Upper lobe of left lung (tissue), 6 donors: ENCODE data around the gene TMPRSS9. TPM values are rescaled to one million over a fixed set of nuclear protein-coding genes. Genes with fewer than 3 reads are reported as not detected.
"Not testable (repeated sequence)": the region's sequence is repeated elsewhere in the genome, so short reads cannot be mapped to it uniquely, and the experiment has no call there.

Source experiments
- ATAC-seq, 2 donors: fragments of 200-7000 bp; cut with Tn5 transposase; one replicate each; pipeline ENCODE4 v1.9.1; 2022; ENCODE audit warnings: mild to moderate bottlenecking in 2 of 2, moderate library complexity in 2 of 2; ENCODE audit not compliant: low FRiP score in 2 of 2
- DNase-seq, 2 donors: peaks; one replicate each; pipeline ENCODE4 v3.0.0-alpha.2; 2019 to 2020
- H3K27ac ChIP-seq, 4 donors: fragments of 200-600 bp; sonication (generic); one replicate each; pipeline ENCODE4 v1.5.1; 2016 to 2019
- H3K27me3 ChIP-seq, 4 donors: fragments of 200-600 bp; sonication (generic); one replicate each; pipeline ENCODE4 v1.5.1; 2017 to 2019
- H3K36me3 ChIP-seq, 4 donors: fragments of 200-600 bp; sonication (generic); one replicate each; pipeline ENCODE4 v1.5.1; 2016 to 2019
- H3K4me1 ChIP-seq, 4 donors: fragments of 200-600 bp; sonication (generic); one replicate each; pipeline ENCODE4 v1.5.1; 2018 to 2019
- H3K4me3 ChIP-seq, 4 donors: fragments of 200-600 bp; sonication (generic); one replicate each; pipeline ENCODE4 v1.5.1; 2017 to 2019; ENCODE audit warnings: mild to moderate bottlenecking in 2 of 4, moderate library complexity in 1 of 4
- H3K9me3 ChIP-seq, 4 donors: fragments of 200-600 bp; sonication (generic); one replicate each; pipeline ENCODE4 v1.5.1; 2018 to 2019
- CTCF ChIP-seq, 6 experiments: fragments of 450-650 bp in 4 of 6; fragments of 200-600 bp in 2 of 6; sonication (generic) in 2 of 6; IDR thresholded peaks; one replicate each; pipeline ENCODE4 v1.5.1; 2016 to 2019; ENCODE audit warnings: antibody characterized with exemption in 6 of 6
- EP300 ChIP-seq, 4 donors: sonication (generic); formaldehyde crosslinking; IDR thresholded peaks; one replicate each; pipeline ENCODE4 v1.5.1; 2017; ENCODE audit warnings: antibody characterized with exemption in 4 of 4, control low read depth in 2 of 4
- POLR2A ChIP-seq, 4 donors: fragments of 450-650 bp; IDR thresholded peaks; one replicate each; pipeline ENCODE4 v1.5.1; 2016 to 2017; ENCODE audit warnings: antibody characterized with exemption in 4 of 4, mild to moderate bottlenecking in 2 of 4
- POLR2AphosphoS5 ChIP-seq, 2 donors: sonication (generic); formaldehyde crosslinking; IDR thresholded peaks; one replicate each; pipeline ENCODE4 v1.5.1; 2017; ENCODE audit warnings: antibody characterized with exemption in 2 of 2
- WGBS, 2 donors: methylation state at CpG; one replicate each; pipeline ENCODE4 v1.1.5; 2017 to 2018; 5-methylcytosine and 5-hydroxymethylcytosine counted together
- total RNA-seq, 6 donors: library from RNA; depleted of rRNA in 4 of 6; stranded (reverse); fragments of >200 nt in 4 of 6; gene quantifications; one replicate each; pipeline versions ENCODE4 v1.1.0 to v1.2.1, GENCODE V29; 2016 to 2021
- donor health status: DM: no; HTN: no; CAD: no; lungs with moderate emphysema.
- donor health status: DM: no; HTN: yes; CAD: no; lungs with severe emphysema.

Gene TMPRSS9
- total RNA-seq, 6 donors from 2014 or later: 0.14 to 0.55 (median 0.26) TPM; not detected in 2

GRCh38 chr19:2389594-2389993 lies 29.5 kb downstream of the TMPRSS9 start:
- H3K4me1 ChIP-seq: peaks cover 0 to 13% (median 2%) of the 10 kb centered on the region in 4 donors
- no peaks in the 10 kb centered on the region for H3K9me3 ChIP-seq
- no peaks in the 10 kb centered on the region for H3K36me3 ChIP-seq
- H3K27ac ChIP-seq: no peak overlapping the region
- ATAC-seq: no peak
- no peaks in the 10 kb centered on the region for H3K27me3 ChIP-seq
- H3K4me3 ChIP-seq: no peak overlapping the region
- no peak for DNase-seq
- TF ChIP-seq POLR2AphosphoS5 (IDR thresholded peaks at IDR 0.05) (no peak), EP300 (IDR thresholded peaks at IDR 0.05) (no peak), CTCF (IDR thresholded peaks at IDR 0.05) (no peak), POLR2A (IDR thresholded peaks at IDR 0.05) (no peak)
- WGBS, 2 donors: 82 to 88% methylated on average over 18 to 21 of the region's 21 CpGs

- Histone ChIP-seq H3K4me3 (no peak overlapping the region), H3K27ac (no peak overlapping the region), H3K36me3 (no peaks in the 10 kb centered on the region), H3K4me1 (peaks cover 0 to 5% (median 0%) of the 10 kb centered on the region in 4 donors), H3K9me3 (no peaks in the 10 kb centered on the region), H3K27me3 (no peaks in the 10 kb centered on the region)
- TF ChIP-seq CTCF (IDR thresholded peaks at IDR 0.05) (peak; percentile 68 to 73 (median 72)), EP300 (IDR thresholded peaks at IDR 0.05) (no peak), POLR2A (IDR thresholded peaks at IDR 0.05) (no peak), POLR2AphosphoS5 (IDR thresholded peaks at IDR 0.05) (no peak)
- ATAC-seq: peak; percentile 64 to 83
- peak in 1 of 2 donors; percentile 31 for DNase-seq
- 5 to 7% methylated on average over 10 of the region's 10 CpGs for WGBS, 2 donors
Measured at GRCh38 chr19:2391118-2391725, 31.2 kb downstream of the TMPRSS9 start.

- Histone ChIP-seq H3K27ac (no peak overlapping the region), H3K27me3 (no peaks in the 10 kb centered on the region), H3K9me3 (no peaks in the 10 kb centered on the region), H3K4me1 (peaks cover 0 to 5% (median 0%) of the 10 kb centered on the region in 4 donors), H3K4me3 (no peak overlapping the region), H3K36me3 (no peaks in the 10 kb centered on the region)
- ATAC-seq (no peak), DNase-seq (no peak)
- WGBS, 2 donors: 56 to 60% methylated on average over 7 of the region's 7 CpGs
- TF ChIP-seq POLR2AphosphoS5 (IDR thresholded peaks at IDR 0.05) (no peak), EP300 (IDR thresholded peaks at IDR 0.05) (no peak), POLR2A (IDR thresholded peaks at IDR 0.05) (no peak), CTCF (IDR thresholded peaks at IDR 0.05) (no peak)
Measured at GRCh38 chr19:2392366-2392765, 32.3 kb downstream of the TMPRSS9 start.

- H3K4me1 ChIP-seq, ATAC-seq, H3K27me3 ChIP-seq, H3K9me3 ChIP-seq, H3K27ac ChIP-seq, H3K4me3 ChIP-seq, H3K36me3 ChIP-seq, DNase-seq: not testable (repeated sequence)
- 78 to 80% methylated on average over 8 of the region's 8 CpGs for WGBS, 2 donors
Measured at GRCh38 chr19:2392899-2393298, 32.8 kb downstream of the TMPRSS9 start.

- H3K4me3 ChIP-seq: peak overlapping the region in 1 of 4 donors; percentile 22
- H3K36me3 ChIP-seq: no peaks in the 10 kb centered on the region
- DNase-seq (no peak), ATAC-seq (no peak)
- TF ChIP-seq CTCF (IDR thresholded peaks at IDR 0.05) (no peak), POLR2A (IDR thresholded peaks at IDR 0.05) (no peak), EP300 (IDR thresholded peaks at IDR 0.05) (no peak), POLR2AphosphoS5 (IDR thresholded peaks at IDR 0.05) (no peak)
- 62 to 66% methylated on average over 8 of the region's 8 CpGs for WGBS, 2 donors
- H3K27me3 ChIP-seq: no peaks in the 10 kb centered on the region
- H3K27ac ChIP-seq: peak overlapping the region in 2 of 4 donors; percentile 26 to 42
- H3K9me3 ChIP-seq: no peaks in the 10 kb centered on the region
- H3K4me1 ChIP-seq: peaks cover 0 to 5% (median 0%) of the 10 kb centered on the region in 4 donors
Measured at GRCh38 chr19:2394054-2394441, 34.0 kb downstream of the TMPRSS9 start.
